ENCODE data around the gene C10orf90.

Gene C10orf90

GRCh38 chr10:126508535-126509040 is 161.9 kb downstream of the C10orf90 start:
- Histone ChIP-seq H3K9ac (no peak overlapping the region), H3K27ac (no peak overlapping the region), H3K36me3 (no peaks in the 10 kb centered on the region), H4K20me1 (no peaks in the 10 kb centered on the region), H3K4me3 (no peak overlapping the region), H3K4me1 (no peaks in the 10 kb centered on the region), H3K4me2 (no peak overlapping the region), H3K9me3 (replicated peaks in 1 of 11) (no peaks in the 10 kb centered on the region), H3K27me3 (no peaks in the 10 kb centered on the region)
- no peak for TF ChIP-seq Cebpa-rat (IDR thresholded peaks at IDR 0.05)

GRCh38 chr10:126504761-126505112 is 165.8 kb downstream of the C10orf90 start:
- no peak for TF ChIP-seq Cebpa-rat (IDR thresholded peaks at IDR 0.05)
- H3K4me3 ChIP-seq, result no peak overlapping the region

GRCh38 chr10:126504063-126504760 is 166.3 kb downstream of the C10orf90 start:
- Histone ChIP-seq H3K9me3 (replicated peaks in 1 of 11) (no peaks in the 10 kb centered on the region), H3K4me3 (no peak overlapping the region), H3K36me3 (no peaks in the 10 kb centered on the region), H3K9ac (no peak overlapping the region), H3K4me1 (no peaks in the 10 kb centered on the region), H4K20me1 (no peaks in the 10 kb centered on the region), H3K4me2 (no peak overlapping the region), H3K27me3 (no peaks in the 10 kb centered on the region), H3K27ac (no peak overlapping the region)
- TF ChIP-seq Cebpa-rat (IDR thresholded peaks at IDR 0.05), result no peak

More at GRCh38 chr10:126504761-126505112, 165.8 kb downstream of the C10orf90 start:
- no peaks in the 10 kb centered on the region for H3K36me3 ChIP-seq
- H3K27ac ChIP-seq, result no peak overlapping the region
- H3K27me3 ChIP-seq, result no peaks in the 10 kb centered on the region
- H3K9me3 ChIP-seq (replicated peaks in 1 of 11), result no peaks in the 10 kb centered on the region
- no peak overlapping the region for H3K9ac ChIP-seq
- H4K20me1 ChIP-seq, result no peaks in the 10 kb centered on the region
- no peak overlapping the region for H3K4me2 ChIP-seq
- no peaks in the 10 kb centered on the region for H3K4me1 ChIP-seq

GRCh38 chr10:126503392-126504062 is 167.0 kb downstream of the C10orf90 start:
- H3K27ac ChIP-seq, result no peak overlapping the region
- H3K36me3 ChIP-seq, result no peaks in the 10 kb centered on the region
- H3K9me3 ChIP-seq (replicated peaks in 1 of 11), result no peaks in the 10 kb centered on the region
- H3K27me3 ChIP-seq, result no peaks in the 10 kb centered on the region
- no peak for TF ChIP-seq Cebpa-rat (IDR thresholded peaks at IDR 0.05)
- H3K4me1 ChIP-seq, result no peaks in the 10 kb centered on the region
- no peak overlapping the region for H3K9ac ChIP-seq
- H4K20me1 ChIP-seq, result no peaks in the 10 kb centered on the region
- H3K4me2 ChIP-seq, result no peak overlapping the region
- no peak overlapping the region for H3K4me3 ChIP-seq

- H3K27me3 ChIP-seq, result no peaks in the 10 kb centered on the region
- H3K9ac ChIP-seq, result no peak overlapping the region
- no peak overlapping the region for H3K27ac ChIP-seq
These were observed 168.1 kb downstream of the C10orf90 start for GRCh38 chr10:126502441-126502840.

GRCh38 chr10:126501828-126502227 is 168.7 kb downstream of the C10orf90 start:
- Histone ChIP-seq H3K27ac (no peak overlapping the region), H3K4me3 (no peak overlapping the region), H3K9me3 (replicated peaks in 1 of 11) (no peaks in the 10 kb centered on the region), H3K4me1 (no peaks in the 10 kb centered on the region), H4K20me1 (no peaks in the 10 kb centered on the region), H3K27me3 (no peaks in the 10 kb centered on the region), H3K9ac (no peak overlapping the region), H3K36me3 (no peaks in the 10 kb centered on the region), H3K4me2 (no peak overlapping the region)
- TF ChIP-seq Cebpa-rat (IDR thresholded peaks at IDR 0.05), result no peak

More at GRCh38 chr10:126502441-126502840, 168.1 kb downstream of the C10orf90 start:
- Histone ChIP-seq H3K4me1 (no peaks in the 10 kb centered on the region), H3K4me2 (no peak overlapping the region), H3K4me3 (no peak overlapping the region), H3K9me3 (replicated peaks in 1 of 11) (no peaks in the 10 kb centered on the region), H3K36me3 (no peaks in the 10 kb centered on the region), H4K20me1 (no peaks in the 10 kb centered on the region)
- no peak for TF ChIP-seq Cebpa-rat (IDR thresholded peaks at IDR 0.05)

GRCh38 chr10:126500866-126501265 is 169.6 kb downstream of the C10orf90 start:
- Histone ChIP-seq H3K27me3 (no peaks in the 10 kb centered on the region), H3K4me1 (no peaks in the 10 kb centered on the region), H3K4me3 (no peak overlapping the region), H4K20me1 (no peaks in the 10 kb centered on the region), H3K9ac (no peak overlapping the region), H3K27ac (no peak overlapping the region), H3K4me2 (no peak overlapping the region), H3K36me3 (no peaks in the 10 kb centered on the region), H3K9me3 (replicated peaks in 1 of 11) (no peaks in the 10 kb centered on the region)
- TF ChIP-seq Cebpa-rat (IDR thresholded peaks at IDR 0.05), result no peak

GRCh38 chr10:126500185-126500584 is 170.3 kb downstream of the C10orf90 start:
- H3K27me3 ChIP-seq, result no peaks in the 10 kb centered on the region
- no peak overlapping the region for H3K9ac ChIP-seq
- no peaks in the 10 kb centered on the region for H4K20me1 ChIP-seq
- H3K9me3 ChIP-seq (replicated peaks in 1 of 11), result no peaks in the 10 kb centered on the region
- H3K4me3 ChIP-seq, result no peak overlapping the region
- no peak overlapping the region for H3K4me2 ChIP-seq
- no peaks in the 10 kb centered on the region for H3K4me1 ChIP-seq
- no peaks in the 10 kb centered on the region for H3K36me3 ChIP-seq
- no peak for TF ChIP-seq Cebpa-rat (IDR thresholded peaks at IDR 0.05)
- H3K27ac ChIP-seq, result no peak overlapping the region

GRCh38 chr10:126499744-126500143 is 170.7 kb downstream of the C10orf90 start:
- Histone ChIP-seq H3K9me3 (replicated peaks in 1 of 11) (no peaks in the 10 kb centered on the region), H3K4me1 (no peaks in the 10 kb centered on the region), H3K9ac (no peak overlapping the region), H3K36me3 (no peaks in the 10 kb centered on the region), H4K20me1 (no peaks in the 10 kb centered on the region), H3K27me3 (no peaks in the 10 kb centered on the region), H3K4me3 (no peak overlapping the region), H3K27ac (no peak overlapping the region), H3K4me2 (no peak overlapping the region)
- no peak for TF ChIP-seq Cebpa-rat (IDR thresholded peaks at IDR 0.05)

- H4K20me1 ChIP-seq, result no peaks in the 10 kb centered on the region
- H3K36me3 ChIP-seq, result no peaks in the 10 kb centered on the region
- H3K4me2 ChIP-seq, result no peak overlapping the region
- no peak for TF ChIP-seq Cebpa-rat (IDR thresholded peaks at IDR 0.05)
- H3K4me3 ChIP-seq, result no peak overlapping the region
- H3K4me1 ChIP-seq, result no peaks in the 10 kb centered on the region
- H3K9ac ChIP-seq, result no peak overlapping the region
- H3K27ac ChIP-seq, result no peak overlapping the region
- H3K9me3 ChIP-seq (replicated peaks in 1 of 11), result no peaks in the 10 kb centered on the region
- H3K27me3 ChIP-seq, result no peaks in the 10 kb centered on the region
These were observed 172.8 kb downstream of the C10orf90 start for GRCh38 chr10:126497672-126498071.
